ENCODE measurements around the gene SCAMP3. TPM values are rescaled to one million over a fixed set of nuclear protein-coding genes. Genes with fewer than 3 reads are reported as not detected.

The SCAMP3 gene
- total RNA-seq, 1 experiment from 2014 or later = 64.2 TPM

GRCh38 chr1:155242805-155243358 is 19.3 kb downstream of the SCAMP3 start (continued):
- TF ChIP-seq ATF3 (IDR thresholded peaks at IDR 0.05) = no peak
- TF ChIP-seq MAX (IDR thresholded peaks at IDR 0.05) = no peak
- no peak for TF ChIP-seq ELF1 (IDR thresholded peaks at IDR 0.05; ENCODE audit: borderline replicate concordance, low read depth)
- no peak for TF ChIP-seq EZH2phosphoT487 (IDR thresholded peaks at IDR 0.05; ENCODE audit: borderline replicate concordance)
- no peak for TF ChIP-seq RAD21 (IDR thresholded peaks at IDR 0.05; ENCODE audit: low read depth)
- TF ChIP-seq CBX3 (IDR thresholded peaks at IDR 0.05; ENCODE audit: low read depth) = no peak
- TF ChIP-seq SIN3A (IDR thresholded peaks at IDR 0.05; ENCODE audit: low read depth) = no peak

- ChIA-PET POLR2A (interaction anchor here (1.2 to 1.8 kb wide), 3 partner anchors 15 to 66 kb away, joined by 3 to 4 read pairs (median 3); no protein-coding TSS in a partner anchor), CTCF (interaction anchor here (1.3 to 1.4 kb wide), 2 partner anchors 35 to 69 kb away, joined by 4 to 5 read pairs; partner anchors contain the start of gene KRTCAP2), RAD21 (ENCODE audit: low non-redundant PET in 1 of 2, low total read pairs in 2 of 2, uncharacterized antibody in 2 of 2, unreplicated experiment in 2 of 2) (no interaction called here)
- Histone ChIP-seq H3K9me2 (ENCODE audit: insufficient read depth) (no peaks in the 10 kb centered on the region), H4K20me1 (ENCODE audit: insufficient read depth) (no peaks in the 10 kb centered on the region), H3K27ac (ENCODE audit: low read depth, low read length) (peak overlapping the region; percentile 43), H3K4me3 (replicated peaks in 1 of 2; ENCODE audit: low read depth in 1 of 2, low read length in 2 of 2) (no peak overlapping the region), H3K9me3 (ENCODE audit: control insufficient read depth in 1 of 2, insufficient read depth in 1 of 2, low read depth in 1 of 2, low read length in 2 of 2) (no peaks in the 10 kb centered on the region), H3K4me1 (ENCODE audit: control insufficient read depth in 1 of 2, insufficient read depth in 2 of 2, low read length in 2 of 2) (peaks cover 16 to 46% of the 10 kb centered on the region in 2 experiments), H3K79me2 (ENCODE audit: insufficient read depth, low read length) (no peaks in the 10 kb centered on the region), H3K27me3 (ENCODE audit: insufficient read depth, low read length) (no peaks in the 10 kb centered on the region), H3K9ac (ENCODE audit: low read length) (peak overlapping the region; percentile 54; the same call in 1 of the 2 replicates), H2AFZ (ENCODE audit: low read depth, low read length, poor library complexity, severe bottlenecking) (no peak overlapping the region), H3K4me2 (ENCODE audit: low read length) (peak overlapping the region; percentile 69), H3K36me3 (ENCODE audit: control insufficient read depth in 1 of 2, insufficient read depth in 2 of 2, low read length in 2 of 2) (no peaks in the 10 kb centered on the region)
- intact Hi-C loops (cut with micrococcal nuclease) = loop anchor here (5.0 kb wide), 1 partner anchor 35 kb away; the partner anchor contains the start of genes MTX1 and THBS3
- BruUV-seq (replicated peaks) = no TSS peak
- DNase-seq (ENCODE audit: low read depth, low spot score) (no peak), ATAC-seq (no peak)
- no peak for TF ChIP-seq ZFX (IDR thresholded peaks at IDR 0.05)
- no peak for TF ChIP-seq EZH2phosphoT487 (IDR thresholded peaks at IDR 0.05; ENCODE audit: borderline replicate concordance)
- no peak for TF ChIP-seq ATF3 (IDR thresholded peaks at IDR 0.05)
- no peak for TF ChIP-seq POLR2AphosphoS5 (IDR thresholded peaks at IDR 0.05; ENCODE audit: low read depth, low read length)
- no peak for TF ChIP-seq ELF1 (IDR thresholded peaks at IDR 0.05; ENCODE audit: borderline replicate concordance, low read depth)
- no peak for TF ChIP-seq SIN3A (IDR thresholded peaks at IDR 0.05; ENCODE audit: low read depth)
- no peak for TF ChIP-seq FOSL1 (IDR thresholded peaks at IDR 0.05; ENCODE audit: low read depth)
- TF ChIP-seq JUND (IDR thresholded peaks at IDR 0.05) = 0 out of 2 replicates have a peak, but pooled peaks have one; percentile 8
- TF ChIP-seq EGR1 (IDR thresholded peaks at IDR 0.05; ENCODE audit: low read depth) = no peak
- no peak for TF ChIP-seq ZNF274 (IDR thresholded peaks at IDR 0.05; ENCODE audit: low read depth, low read length)
- TF ChIP-seq POLR2A (IDR thresholded peaks at IDR 0.05; ENCODE audit: borderline replicate concordance, extremely low read depth, insufficient read depth, insufficient read length) = no peak
- TF ChIP-seq, protein P1, sequence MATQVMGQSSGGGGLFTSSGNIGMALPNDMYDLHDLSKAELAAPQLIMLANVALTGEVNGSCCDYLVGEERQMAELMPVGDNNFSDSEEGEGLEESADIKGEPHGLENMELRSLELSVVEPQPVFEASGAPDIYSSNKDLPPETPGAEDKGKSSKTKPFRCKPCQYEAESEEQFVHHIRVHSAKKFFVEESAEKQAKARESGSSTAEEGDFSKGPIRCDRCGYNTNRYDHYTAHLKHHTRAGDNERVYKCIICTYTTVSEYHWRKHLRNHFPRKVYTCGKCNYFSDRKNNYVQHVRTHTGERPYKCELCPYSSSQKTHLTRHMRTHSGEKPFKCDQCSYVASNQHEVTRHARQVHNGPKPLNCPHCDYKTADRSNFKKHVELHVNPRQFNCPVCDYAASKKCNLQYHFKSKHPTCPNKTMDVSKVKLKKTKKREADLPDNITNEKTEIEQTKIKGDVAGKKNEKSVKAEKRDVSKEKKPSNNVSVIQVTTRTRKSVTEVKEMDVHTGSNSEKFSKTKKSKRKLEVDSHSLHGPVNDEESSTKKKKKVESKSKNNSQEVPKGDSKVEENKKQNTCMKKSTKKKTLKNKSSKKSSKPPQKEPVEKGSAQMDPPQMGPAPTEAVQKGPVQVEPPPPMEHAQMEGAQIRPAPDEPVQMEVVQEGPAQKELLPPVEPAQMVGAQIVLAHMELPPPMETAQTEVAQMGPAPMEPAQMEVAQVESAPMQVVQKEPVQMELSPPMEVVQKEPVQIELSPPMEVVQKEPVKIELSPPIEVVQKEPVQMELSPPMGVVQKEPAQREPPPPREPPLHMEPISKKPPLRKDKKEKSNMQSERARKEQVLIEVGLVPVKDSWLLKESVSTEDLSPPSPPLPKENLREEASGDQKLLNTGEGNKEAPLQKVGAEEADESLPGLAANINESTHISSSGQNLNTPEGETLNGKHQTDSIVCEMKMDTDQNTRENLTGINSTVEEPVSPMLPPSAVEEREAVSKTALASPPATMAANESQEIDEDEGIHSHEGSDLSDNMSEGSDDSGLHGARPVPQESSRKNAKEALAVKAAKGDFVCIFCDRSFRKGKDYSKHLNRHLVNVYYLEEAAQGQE (IDR thresholded peaks at IDR 0.05; ENCODE audit: low read depth) = no peak
- TF ChIP-seq, protein P2, sequence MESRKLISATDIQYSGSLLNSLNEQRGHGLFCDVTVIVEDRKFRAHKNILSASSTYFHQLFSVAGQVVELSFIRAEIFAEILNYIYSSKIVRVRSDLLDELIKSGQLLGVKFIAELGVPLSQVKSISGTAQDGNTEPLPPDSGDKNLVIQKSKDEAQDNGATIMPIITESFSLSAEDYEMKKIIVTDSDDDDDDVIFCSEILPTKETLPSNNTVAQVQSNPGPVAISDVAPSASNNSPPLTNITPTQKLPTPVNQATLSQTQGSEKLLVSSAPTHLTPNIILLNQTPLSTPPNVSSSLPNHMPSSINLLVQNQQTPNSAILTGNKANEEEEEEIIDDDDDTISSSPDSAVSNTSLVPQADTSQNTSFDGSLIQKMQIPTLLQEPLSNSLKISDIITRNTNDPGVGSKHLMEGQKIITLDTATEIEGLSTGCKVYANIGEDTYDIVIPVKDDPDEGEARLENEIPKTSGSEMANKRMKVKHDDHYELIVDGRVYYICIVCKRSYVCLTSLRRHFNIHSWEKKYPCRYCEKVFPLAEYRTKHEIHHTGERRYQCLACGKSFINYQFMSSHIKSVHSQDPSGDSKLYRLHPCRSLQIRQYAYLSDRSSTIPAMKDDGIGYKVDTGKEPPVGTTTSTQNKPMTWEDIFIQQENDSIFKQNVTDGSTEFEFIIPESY (IDR thresholded peaks at IDR 0.05; ENCODE audit: extremely low read depth, insufficient replicate concordance, low read length) = no peak
- TF ChIP-seq RAD21 (IDR thresholded peaks at IDR 0.05; ENCODE audit: low read depth) = no peak
- TF ChIP-seq YY1 (IDR thresholded peaks at IDR 0.05; ENCODE audit: extremely low read depth, insufficient replicate concordance, low read depth, low read length) = no peak
These were observed 20.3 kb downstream of the SCAMP3 start for GRCh38 chr1:155241841-155242264.
